Loucy (cell line): ENCODE data around the gene GPC1.

Experiments
- EZH2phosphoT487 ChIP-seq: fragments of 200-600 bp; IDR thresholded peaks from 2 replicates; pipeline ENCODE4 v1.6.1; 2018; ENCODE audit warnings: antibody characterized with exemption, mild to moderate bottlenecking, moderate library complexity, borderline replicate concordance
- TF ChIP-seq, protein P1 (sequence below): fragments of 200-600 bp; sonication (generic); conservative IDR thresholded peaks from 2 replicates; pipeline ENCODE4 v1.5.1; 2014; ENCODE audit warnings: mild to moderate bottlenecking, antibody characterized with exemption, low read length

DNA sequence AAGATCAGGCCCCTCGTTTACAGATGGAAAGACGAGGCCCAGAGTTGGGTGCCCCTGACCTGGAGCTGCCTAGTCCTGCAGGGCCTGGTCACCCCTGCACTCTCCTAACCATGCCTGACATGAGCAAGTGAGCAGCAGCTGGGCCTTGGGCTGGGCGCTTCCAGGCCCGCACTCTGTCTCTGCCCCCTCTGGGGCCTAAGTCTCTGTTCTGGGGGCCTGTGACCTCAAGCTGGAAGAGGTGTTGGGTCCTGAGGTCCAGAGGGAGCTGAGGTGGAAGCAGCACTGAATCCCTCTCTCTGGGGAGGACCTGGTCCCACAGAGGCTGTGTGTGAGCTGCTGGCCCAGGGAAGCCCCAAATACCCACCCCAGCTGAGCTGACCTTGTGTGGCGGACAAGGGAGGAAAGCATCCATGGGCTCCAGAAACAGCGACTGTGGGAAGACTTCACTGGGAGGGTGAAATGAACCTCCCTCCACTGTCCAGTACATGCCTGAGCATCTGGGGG, 46.1 kb upstream of the GPC1 start:
- TF ChIP-seq, protein P1, sequence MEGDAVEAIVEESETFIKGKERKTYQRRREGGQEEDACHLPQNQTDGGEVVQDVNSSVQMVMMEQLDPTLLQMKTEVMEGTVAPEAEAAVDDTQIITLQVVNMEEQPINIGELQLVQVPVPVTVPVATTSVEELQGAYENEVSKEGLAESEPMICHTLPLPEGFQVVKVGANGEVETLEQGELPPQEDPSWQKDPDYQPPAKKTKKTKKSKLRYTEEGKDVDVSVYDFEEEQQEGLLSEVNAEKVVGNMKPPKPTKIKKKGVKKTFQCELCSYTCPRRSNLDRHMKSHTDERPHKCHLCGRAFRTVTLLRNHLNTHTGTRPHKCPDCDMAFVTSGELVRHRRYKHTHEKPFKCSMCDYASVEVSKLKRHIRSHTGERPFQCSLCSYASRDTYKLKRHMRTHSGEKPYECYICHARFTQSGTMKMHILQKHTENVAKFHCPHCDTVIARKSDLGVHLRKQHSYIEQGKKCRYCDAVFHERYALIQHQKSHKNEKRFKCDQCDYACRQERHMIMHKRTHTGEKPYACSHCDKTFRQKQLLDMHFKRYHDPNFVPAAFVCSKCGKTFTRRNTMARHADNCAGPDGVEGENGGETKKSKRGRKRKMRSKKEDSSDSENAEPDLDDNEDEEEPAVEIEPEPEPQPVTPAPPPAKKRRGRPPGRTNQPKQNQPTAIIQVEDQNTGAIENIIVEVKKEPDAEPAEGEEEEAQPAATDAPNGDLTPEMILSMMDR = no peak
- TF ChIP-seq EZH2phosphoT487 = no peak
